Fibroblast of lung (primary cell): ENCODE results near the gene PPIP5K2. TPM values are rescaled to one million over a fixed set of nuclear protein-coding genes. Genes with fewer than 3 reads are reported as not detected.

Experiments
- polyA plus RNA-seq, 2 donors: library from polyadenylated mRNA; depleted of rRNA in 1 of 2; stranded (reverse) in 1 of 2; unstranded in 1 of 2; fragments of >200 nt; gene quantifications; 2 replicates each; pipeline ENCODE4 v1.2.1, GENCODE V29; 2011 to 2012; ENCODE audit warnings: missing spikeins in 1 of 2
- total RNA-seq: library from RNA; depleted of rRNA; stranded (reverse); fragments of >200 nt; gene quantifications from 2 replicates; pipeline ENCODE4 v1.2.1, GENCODE V29; 2014

Gene PPIP5K2
- total and polyA plus RNA-seq, 2 donors (not counting 1 experiment from before 2014, with no cell fraction given): 42.1 to 49.3 TPM

Other genes starting within 250 kb of the PPIP5K2 start
- 7.2 and 7.6 TPM in 2 replicates for gene GIN1, start 163 bp upstream of the PPIP5K2 start, total RNA-seq
- gene GIN1, start 163 bp upstream of the PPIP5K2 start, polyA plus RNA-seq: 4.0 and 4.3 TPM in 2 replicates
- gene MACIR, start 138.5 kb downstream of the PPIP5K2 start, total RNA-seq: 3.5 and 3.9 TPM in 2 replicates
- 5.5 and 7.3 TPM in 2 replicates for gene MACIR, start 138.5 kb downstream of the PPIP5K2 start, polyA plus RNA-seq